Endothelial cell of umbilical vein (primary cell): Measurements from ENCODE around the gene SSR1.

Experiments
- CTCF ChIP-seq, 2 donors: IDR thresholded peaks; 1 replicate in 1 of 2; 2 replicates in 1 of 2; pipeline ENCODE4 v1.5.1; 2011; ENCODE audit warnings: low read length in 2 of 2, mild to moderate bottlenecking in 2 of 2, moderate library complexity in 2 of 2, control low read depth in 1 of 2, inconsistent platforms in 1 of 2, low read depth in 1 of 2; ENCODE audit not compliant: insufficient read depth in 1 of 2; ENCODE audit errors: extremely low read depth in 1 of 2
- EZH2 ChIP-seq: IDR thresholded peaks from 2 replicates; pipeline ENCODE4 v1.6.1; 2012; ENCODE audit warnings: borderline replicate concordance, low read depth, mild to moderate bottlenecking, moderate library complexity, low read length, inconsistent platforms; ENCODE audit not compliant: severe bottlenecking
- POLR2A ChIP-seq: IDR thresholded peaks from 2 replicates; pipeline ENCODE4 v1.6.1; 2012; ENCODE audit warnings: low read depth, mild to moderate bottlenecking, control low read depth, low read length

- TF ChIP-seq POLR2A = no peak
- TF ChIP-seq CTCF (IDR thresholded peaks at IDR 0.05; ENCODE audit: extremely low read depth in 1 of 2, insufficient read depth in 1 of 2, low read depth in 1 of 2, low read length in 2 of 2) = no peak
- TF ChIP-seq EZH2 = no peak
These were observed 21.7 kb upstream of the SSR1 start for GRCh38 chr6:7334685-7335084.
